Measurements from ENCODE around the gene WNT10A. TPM values are rescaled to one million over a fixed set of nuclear protein-coding genes. Genes with fewer than 3 reads are reported as not detected.
"Not testable (repeated sequence)": the region's sequence is repeated elsewhere in the genome, so short reads cannot be mapped to it uniquely, and the experiment has no call there.

The WNT10A gene
- total RNA-seq, 1 donor = 1.1 TPM

DNA sequence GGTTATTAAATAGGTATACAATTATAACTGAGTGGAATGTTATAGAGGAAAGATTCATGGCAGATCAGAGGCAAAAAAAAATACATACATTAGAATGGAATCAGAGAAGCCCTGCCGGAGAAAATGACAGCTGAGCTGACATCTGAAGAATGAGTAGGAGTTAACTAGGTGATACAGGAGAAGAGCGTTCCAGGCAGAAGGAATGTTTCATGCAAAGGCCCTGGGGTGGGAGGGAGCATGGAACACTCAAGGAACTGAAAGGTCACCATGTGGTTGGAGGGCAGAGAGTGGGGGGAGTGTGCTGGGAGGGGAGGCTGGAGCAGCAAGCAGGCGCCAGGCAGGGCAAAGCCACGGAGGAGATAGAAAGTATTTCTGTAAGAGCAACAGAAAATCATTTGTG lies 47.2 kb downstream of the WNT10A start:
- DNase-seq (ENCODE audit: low read depth in 2 of 3, low spot score in 2 of 3) = no peak

DNA sequence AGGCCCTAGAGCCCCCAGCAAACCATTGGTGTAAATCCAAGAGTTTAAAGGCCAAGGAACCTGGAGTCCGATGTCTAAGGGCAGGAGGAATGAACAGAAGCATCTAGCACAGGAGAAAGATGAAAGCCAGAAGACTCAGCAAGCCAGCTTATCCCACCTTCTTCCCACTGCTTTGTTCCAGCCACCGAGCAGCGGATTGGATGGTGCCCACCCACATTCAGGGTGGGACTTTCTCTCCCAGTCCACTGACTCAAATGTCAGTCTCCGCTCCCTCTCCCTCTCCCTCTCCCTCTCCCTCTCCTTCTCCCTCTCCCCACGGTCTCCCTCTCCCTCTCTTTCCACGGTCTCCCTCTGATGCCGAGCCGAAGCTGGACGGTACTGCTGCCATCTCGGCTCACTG lies 49.8 kb downstream of the WNT10A start:
- not testable (repeated sequence) for DNase-seq (ENCODE audit: low read depth in 2 of 3, low spot score in 2 of 3)

- not testable (repeated sequence) for DNase-seq (ENCODE audit: low read depth in 2 of 3, low spot score in 2 of 3)
Measured at GRCh38 chr2:218931751-218932150, 51.1 kb downstream of the WNT10A start.

Small RNAs within 50 kb of the gene (small RNA-seq; reads per million reads assigned to genes)
- not detected for gene RNU6-642P

Other genes starting within 250 kb of the WNT10A start
- gene ZNF142, start 221.2 kb upstream of the WNT10A start, total RNA-seq = 32.9 TPM
- gene BCS1L, start 221.2 kb upstream of the WNT10A start, total RNA-seq = 33.4 TPM
- 22.4 TPM for gene RNF25, start 208.8 kb upstream of the WNT10A start, total RNA-seq
- gene STK36, start 208.8 kb upstream of the WNT10A start, total RNA-seq = 18.0 TPM
- gene TTLL4, start 170.0 kb upstream of the WNT10A start, total RNA-seq = 12.1 TPM
- 0.27 TPM for gene CYP27A1, start 98.7 kb upstream of the WNT10A start, total RNA-seq
- gene PRKAG3, start 49.0 kb upstream of the WNT10A start, total RNA-seq = not detected
- 0.27 TPM for gene WNT6, start 21.0 kb upstream of the WNT10A start, total RNA-seq
- gene CDK5R2, start 78.8 kb downstream of the WNT10A start, total RNA-seq = under 0.01 TPM
- not detected for gene FEV, start 104.3 kb downstream of the WNT10A start, total RNA-seq
- not detected for gene CRYBA2, start 112.6 kb downstream of the WNT10A start, total RNA-seq
- gene CFAP65, start 160.7 kb downstream of the WNT10A start, total RNA-seq = not detected
- 0.27 TPM for gene IHH, start 180.1 kb downstream of the WNT10A start, total RNA-seq

Measured in hematopoietic multipotent progenitor cell (in vitro differentiated cells).